Measurements from ENCODE around the gene DNAJB13.

Gene DNAJB13

GRCh38 chr11:73949246-73949645 lies 1.6 kb upstream of the DNAJB13 start:
- H3K4me1 ChIP-seq (ENCODE audit: control insufficient read depth in 2 of 2, insufficient read depth in 2 of 2, low read length in 2 of 2): no peaks in the 10 kb centered on the region
- H3K27ac ChIP-seq (ENCODE audit: low read depth in 2 of 2, low read length in 2 of 2): no peak overlapping the region
- no peak overlapping the region for H3K4me3 ChIP-seq (ENCODE audit: low read length in 2 of 2)
- H3K36me3 ChIP-seq (ENCODE audit: control insufficient read depth in 2 of 2, insufficient read depth in 2 of 2, low read length in 2 of 2): no peaks in the 10 kb centered on the region
- H3K9ac ChIP-seq (ENCODE audit: low read depth in 1 of 2, low read length in 2 of 2): no peak overlapping the region
- H3K9me3 ChIP-seq (ENCODE audit: control insufficient read depth in 2 of 2, low read length in 2 of 2): no peaks in the 10 kb centered on the region
- no peaks in the 10 kb centered on the region for H3K27me3 ChIP-seq (ENCODE audit: control insufficient read depth in 2 of 2, insufficient read depth in 2 of 2, low read length in 2 of 2)

- Histone ChIP-seq H3K4me1 (ENCODE audit: control insufficient read depth in 2 of 2, insufficient read depth in 2 of 2, low read length in 2 of 2) (no peaks in the 10 kb centered on the region), H3K9ac (ENCODE audit: low read depth in 1 of 2, low read length in 2 of 2) (no peak overlapping the region), H3K27me3 (ENCODE audit: control insufficient read depth in 2 of 2, insufficient read depth in 2 of 2, low read length in 2 of 2) (no peaks in the 10 kb centered on the region), H3K36me3 (ENCODE audit: control insufficient read depth in 2 of 2, insufficient read depth in 2 of 2, low read length in 2 of 2) (no peaks in the 10 kb centered on the region), H3K27ac (ENCODE audit: low read depth in 2 of 2, low read length in 2 of 2) (no peak overlapping the region), H3K9me3 (ENCODE audit: control insufficient read depth in 2 of 2, low read length in 2 of 2) (no peaks in the 10 kb centered on the region), H3K4me3 (ENCODE audit: low read length in 2 of 2) (no peak overlapping the region)
Measured at GRCh38 chr11:73949912-73950311, 914 bp upstream of the DNAJB13 start.

GRCh38 chr11:73951797-73952196 lies 971 bp downstream of the DNAJB13 start:
- Histone ChIP-seq H3K27me3 (ENCODE audit: control insufficient read depth in 2 of 2, insufficient read depth in 2 of 2, low read length in 2 of 2) (no peaks in the 10 kb centered on the region), H3K4me3 (ENCODE audit: low read length in 2 of 2) (no peak overlapping the region), H3K36me3 (ENCODE audit: control insufficient read depth in 2 of 2, insufficient read depth in 2 of 2, low read length in 2 of 2) (no peaks in the 10 kb centered on the region), H3K9me3 (ENCODE audit: control insufficient read depth in 2 of 2, low read length in 2 of 2) (no peaks in the 10 kb centered on the region), H3K4me1 (ENCODE audit: control insufficient read depth in 2 of 2, insufficient read depth in 2 of 2, low read length in 2 of 2) (no peaks in the 10 kb centered on the region), H3K27ac (ENCODE audit: low read depth in 2 of 2, low read length in 2 of 2) (no peak overlapping the region), H3K9ac (ENCODE audit: low read depth in 1 of 2, low read length in 2 of 2) (no peak overlapping the region)

GRCh38 chr11:73956876-73957653 lies 6.2 kb downstream of the DNAJB13 start:
- Histone ChIP-seq H3K9me3 (ENCODE audit: control insufficient read depth in 2 of 2, low read length in 2 of 2) (no peaks in the 10 kb centered on the region), H3K36me3 (ENCODE audit: control insufficient read depth in 2 of 2, insufficient read depth in 2 of 2, low read length in 2 of 2) (no peaks in the 10 kb centered on the region), H3K4me1 (ENCODE audit: control insufficient read depth in 2 of 2, insufficient read depth in 2 of 2, low read length in 2 of 2) (peaks cover 0 to 6% of the 10 kb centered on the region in 2 donors), H3K27me3 (ENCODE audit: control insufficient read depth in 2 of 2, insufficient read depth in 2 of 2, low read length in 2 of 2) (no peaks in the 10 kb centered on the region), H3K9ac (ENCODE audit: low read depth in 1 of 2, low read length in 2 of 2) (no peak overlapping the region), H3K4me3 (ENCODE audit: low read length in 2 of 2) (peak overlapping the region in 1 of 2 donors; percentile 16), H3K27ac (ENCODE audit: low read depth in 2 of 2, low read length in 2 of 2) (no peak overlapping the region)

- H3K9me3 ChIP-seq (ENCODE audit: control insufficient read depth in 2 of 2, low read length in 2 of 2): no peaks in the 10 kb centered on the region
- peak overlapping the region in 1 of 2 donors; percentile 16 for H3K4me3 ChIP-seq (ENCODE audit: low read length in 2 of 2)
- no peaks in the 10 kb centered on the region for H3K27me3 ChIP-seq (ENCODE audit: control insufficient read depth in 2 of 2, insufficient read depth in 2 of 2, low read length in 2 of 2)
- H3K36me3 ChIP-seq (ENCODE audit: control insufficient read depth in 2 of 2, insufficient read depth in 2 of 2, low read length in 2 of 2): no peaks in the 10 kb centered on the region
- no peak overlapping the region for H3K9ac ChIP-seq (ENCODE audit: low read depth in 1 of 2, low read length in 2 of 2)
- H3K27ac ChIP-seq (ENCODE audit: low read depth in 2 of 2, low read length in 2 of 2): no peak overlapping the region
- H3K4me1 ChIP-seq (ENCODE audit: control insufficient read depth in 2 of 2, insufficient read depth in 2 of 2, low read length in 2 of 2): peaks cover 0 to 6% of the 10 kb centered on the region in 2 donors
Measured at GRCh38 chr11:73957654-73958361, 7.0 kb downstream of the DNAJB13 start.

- H3K27me3 ChIP-seq (ENCODE audit: control insufficient read depth in 2 of 2, insufficient read depth in 2 of 2, low read length in 2 of 2): no peaks in the 10 kb centered on the region
- H3K9me3 ChIP-seq (ENCODE audit: control insufficient read depth in 2 of 2, low read length in 2 of 2): no peaks in the 10 kb centered on the region
- H3K4me3 ChIP-seq (ENCODE audit: low read length in 2 of 2): no peak overlapping the region
- no peak overlapping the region for H3K27ac ChIP-seq (ENCODE audit: low read depth in 2 of 2, low read length in 2 of 2)
- H3K9ac ChIP-seq (ENCODE audit: low read depth in 1 of 2, low read length in 2 of 2): no peak overlapping the region
- no peaks in the 10 kb centered on the region for H3K36me3 ChIP-seq (ENCODE audit: control insufficient read depth in 2 of 2, insufficient read depth in 2 of 2, low read length in 2 of 2)
- H3K4me1 ChIP-seq (ENCODE audit: control insufficient read depth in 2 of 2, insufficient read depth in 2 of 2, low read length in 2 of 2): peaks cover 0 to 6% of the 10 kb centered on the region in 2 donors
Measured at GRCh38 chr11:73958521-73959141, 7.8 kb downstream of the DNAJB13 start.

GRCh38 chr11:73961321-73961720 lies 10.5 kb downstream of the DNAJB13 start:
- peaks cover 0 to 2% of the 10 kb centered on the region in 2 donors for H3K27me3 ChIP-seq (ENCODE audit: control insufficient read depth in 2 of 2, insufficient read depth in 2 of 2, low read length in 2 of 2)
- no peak overlapping the region for H3K4me3 ChIP-seq (ENCODE audit: low read length in 2 of 2)

GRCh38 chr11:73962101-73962705 lies 11.4 kb downstream of the DNAJB13 start:
- Histone ChIP-seq H3K9ac (ENCODE audit: low read depth in 1 of 2, low read length in 2 of 2) (no peak overlapping the region), H3K4me3 (ENCODE audit: low read length in 2 of 2) (no peak overlapping the region), H3K36me3 (ENCODE audit: control insufficient read depth in 2 of 2, insufficient read depth in 2 of 2, low read length in 2 of 2) (no peaks in the 10 kb centered on the region), H3K9me3 (ENCODE audit: control insufficient read depth in 2 of 2, low read length in 2 of 2) (no peaks in the 10 kb centered on the region), H3K27me3 (ENCODE audit: control insufficient read depth in 2 of 2, insufficient read depth in 2 of 2, low read length in 2 of 2) (peaks cover 0 to 2% of the 10 kb centered on the region in 2 donors), H3K4me1 (ENCODE audit: control insufficient read depth in 2 of 2, insufficient read depth in 2 of 2, low read length in 2 of 2) (peaks cover 0 to 8% of the 10 kb centered on the region in 2 donors), H3K27ac (ENCODE audit: low read depth in 2 of 2, low read length in 2 of 2) (no peak overlapping the region)

More at GRCh38 chr11:73961321-73961720, 10.5 kb downstream of the DNAJB13 start:
- no peak overlapping the region for H3K9ac ChIP-seq (ENCODE audit: low read depth in 1 of 2, low read length in 2 of 2)
- no peak overlapping the region for H3K27ac ChIP-seq (ENCODE audit: low read depth in 2 of 2, low read length in 2 of 2)
- no peaks in the 10 kb centered on the region for H3K9me3 ChIP-seq (ENCODE audit: control insufficient read depth in 2 of 2, low read length in 2 of 2)
- H3K4me1 ChIP-seq (ENCODE audit: control insufficient read depth in 2 of 2, insufficient read depth in 2 of 2, low read length in 2 of 2): peaks cover 0 to 8% of the 10 kb centered on the region in 2 donors
- H3K36me3 ChIP-seq (ENCODE audit: control insufficient read depth in 2 of 2, insufficient read depth in 2 of 2, low read length in 2 of 2): no peaks in the 10 kb centered on the region

GRCh38 chr11:73963861-73964260 lies 13.0 kb downstream of the DNAJB13 start:
- Histone ChIP-seq H3K9me3 (ENCODE audit: control insufficient read depth in 2 of 2, low read length in 2 of 2) (no peaks in the 10 kb centered on the region), H3K9ac (ENCODE audit: low read depth in 1 of 2, low read length in 2 of 2) (no peak overlapping the region), H3K4me1 (ENCODE audit: control insufficient read depth in 2 of 2, insufficient read depth in 2 of 2, low read length in 2 of 2) (peaks cover 0 to 3% of the 10 kb centered on the region in 2 donors), H3K27ac (ENCODE audit: low read depth in 2 of 2, low read length in 2 of 2) (no peak overlapping the region), H3K36me3 (ENCODE audit: control insufficient read depth in 2 of 2, insufficient read depth in 2 of 2, low read length in 2 of 2) (no peaks in the 10 kb centered on the region), H3K4me3 (ENCODE audit: low read length in 2 of 2) (no peak overlapping the region), H3K27me3 (ENCODE audit: control insufficient read depth in 2 of 2, insufficient read depth in 2 of 2, low read length in 2 of 2) (peaks cover 0 to 2% of the 10 kb centered on the region in 2 donors)

Data from mucosa of rectum (tissue), 2 donors.